Measurements from ENCODE around the gene CWC25. TPM values are rescaled to one million over a fixed set of nuclear protein-coding genes. Genes with fewer than 3 reads are reported as not detected.
"Not testable (repeated sequence)": the region's sequence is repeated elsewhere in the genome, so short reads cannot be mapped to it uniquely, and the experiment has no call there.

CWC25 gene
- total RNA-seq, 1 experiment from 2014 or later: 23.9 TPM

- ChIA-PET RAD21 (ENCODE audit: low non-redundant PET in 1 of 2, low total read pairs in 2 of 2, uncharacterized antibody in 2 of 2, unreplicated experiment in 2 of 2) (no interaction called here), POLR2A (no interaction called here), CTCF (no interaction called here)
- Histone ChIP-seq H3K79me2 (ENCODE audit: insufficient read depth, low read length) (peaks cover 23% of the 10 kb centered on the region), H3K27ac (ENCODE audit: low read depth, low read length) (no peak overlapping the region), H3K9me3 (ENCODE audit: control insufficient read depth in 1 of 2, insufficient read depth in 1 of 2, low read depth in 1 of 2, low read length in 2 of 2) (no peaks in the 10 kb centered on the region), H3K4me2 (ENCODE audit: low read length) (no peak overlapping the region), H3K27me3 (ENCODE audit: insufficient read depth, low read length) (no peaks in the 10 kb centered on the region), H3K36me3 (ENCODE audit: control insufficient read depth in 1 of 2, insufficient read depth in 2 of 2, low read length in 2 of 2) (peaks cover 8 to 13% of the 10 kb centered on the region in 2 experiments; a peak in 3 of 4 replicates), H2AFZ (ENCODE audit: low read depth, low read length, poor library complexity, severe bottlenecking) (no peak overlapping the region), H3K9me2 (ENCODE audit: insufficient read depth) (no peaks in the 10 kb centered on the region), H3K4me3 (replicated peaks in 1 of 2; ENCODE audit: low read depth in 1 of 2, low read length in 2 of 2) (no peak overlapping the region), H3K9ac (ENCODE audit: low read length) (no peak overlapping the region), H3K4me1 (ENCODE audit: control insufficient read depth in 1 of 2, insufficient read depth in 2 of 2, low read length in 2 of 2) (no peaks in the 10 kb centered on the region), H4K20me1 (ENCODE audit: insufficient read depth) (no peaks in the 10 kb centered on the region)
- ATAC-seq (no peak), DNase-seq (ENCODE audit: low read depth, low spot score) (no peak)
- TF ChIP-seq MAX (IDR thresholded peaks at IDR 0.05) (no peak), YY1 (IDR thresholded peaks at IDR 0.05; ENCODE audit: extremely low read depth, insufficient replicate concordance, low read depth, low read length) (no peak), FOSL1 (IDR thresholded peaks at IDR 0.05; ENCODE audit: low read depth) (no peak), CBX3 (IDR thresholded peaks at IDR 0.05; ENCODE audit: low read depth) (no peak), ZBTB33 (IDR thresholded peaks at IDR 0.05; ENCODE audit: extremely low read depth, insufficient replicate concordance, low read length) (no peak), TCF7L2 (IDR thresholded peaks at IDR 0.05; ENCODE audit: borderline replicate concordance, extremely low read depth, insufficient read depth, insufficient read length) (no peak), POLR2A (IDR thresholded peaks at IDR 0.05; ENCODE audit: borderline replicate concordance, extremely low read depth, insufficient read depth, insufficient read length) (no peak), EZH2 (IDR thresholded peaks at IDR 0.05) (no peak)
- intact Hi-C loops (cut with micrococcal nuclease): no loop called here
- BruUV-seq (replicated peaks): no TSS peak
These were observed 35.9 kb downstream of the CWC25 start for GRCh38 chr17:38789185-38789584.

- CTCF ChIA-PET; BruUV-seq (replicated peaks): not testable (repeated sequence)
These were observed 37.1 kb downstream of the CWC25 start for GRCh38 chr17:38787999-38788398.

More at GRCh38 chr17:38787999-38788398, 37.1 kb downstream of the CWC25 start:
- RAD21 ChIA-PET (ENCODE audit: low non-redundant PET in 1 of 2, low total read pairs in 2 of 2, uncharacterized antibody in 2 of 2, unreplicated experiment in 2 of 2); H3K4me2 ChIP-seq (ENCODE audit: low read length); DNase-seq (ENCODE audit: low read depth, low spot score); H3K27me3 ChIP-seq (ENCODE audit: insufficient read depth, low read length); POLR2A ChIA-PET; ATAC-seq; H2AFZ ChIP-seq (ENCODE audit: low read depth, low read length, poor library complexity, severe bottlenecking); H3K9me2 ChIP-seq (ENCODE audit: insufficient read depth); H4K20me1 ChIP-seq (ENCODE audit: insufficient read depth); H3K9me3 ChIP-seq (ENCODE audit: control insufficient read depth in 1 of 2, insufficient read depth in 1 of 2, low read depth in 1 of 2, low read length in 2 of 2); H3K4me1 ChIP-seq (ENCODE audit: control insufficient read depth in 1 of 2, insufficient read depth in 2 of 2, low read length in 2 of 2); H3K4me3 ChIP-seq (replicated peaks in 1 of 2; ENCODE audit: low read depth in 1 of 2, low read length in 2 of 2); H3K9ac ChIP-seq (ENCODE audit: low read length); intact Hi-C loops (cut with micrococcal nuclease); H3K27ac ChIP-seq (ENCODE audit: low read depth, low read length): not testable (repeated sequence)
- peaks cover 16% of the 10 kb centered on the region for H3K79me2 ChIP-seq (ENCODE audit: insufficient read depth, low read length)
- H3K36me3 ChIP-seq (ENCODE audit: control insufficient read depth in 1 of 2, insufficient read depth in 2 of 2, low read length in 2 of 2): peaks cover 11 to 22% of the 10 kb centered on the region in 2 experiments; a peak in 3 of 4 replicates
